D721Med (cell line): ENCODE measurements around the gene HNRNPCL1.

Experiments
- DNase-seq: peaks from one replicate; pipeline ENCODE4 v3.0.0; 2011; ENCODE audit warnings: low spot score; ENCODE audit not compliant: insufficient read length
- FAIRE-seq: peaks from 2 replicates; lab custom pipeline; 2011; peaks lifted over from hg19 to GRCh38; lab: Jason Lieb, UNC
- TF ChIP-seq, protein P1 (sequence below): IDR thresholded peaks from 2 replicates; pipeline ENCODE4 v1.5.1; 2012; ENCODE audit warnings: mild to moderate bottlenecking, control low read depth; ENCODE audit not compliant: insufficient read depth; ENCODE audit errors: missing control alignments

HNRNPCL1 gene

DNA sequence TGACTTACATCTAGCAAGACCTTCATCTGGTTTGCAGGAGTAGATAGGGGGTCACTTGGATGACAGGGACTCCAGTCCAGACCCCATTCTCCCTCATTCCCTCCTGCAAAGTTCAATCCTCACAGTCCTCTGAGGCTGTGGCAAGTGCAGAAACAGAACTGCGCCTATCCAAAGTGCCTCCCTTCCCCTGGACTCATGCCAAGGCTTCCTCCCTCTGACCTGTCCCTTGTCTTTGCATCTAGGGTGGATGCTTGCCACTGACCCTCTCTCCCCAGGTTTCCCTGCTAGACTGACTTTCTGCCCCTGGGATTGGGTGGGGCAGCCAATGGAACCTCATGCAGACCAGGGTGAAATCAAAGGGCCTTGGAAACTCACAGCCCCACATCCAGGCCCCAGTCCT, 38.6 kb downstream of the HNRNPCL1 start:
- DNase-seq (no peak), FAIRE-seq (no peak)
- TF ChIP-seq, protein P1, sequence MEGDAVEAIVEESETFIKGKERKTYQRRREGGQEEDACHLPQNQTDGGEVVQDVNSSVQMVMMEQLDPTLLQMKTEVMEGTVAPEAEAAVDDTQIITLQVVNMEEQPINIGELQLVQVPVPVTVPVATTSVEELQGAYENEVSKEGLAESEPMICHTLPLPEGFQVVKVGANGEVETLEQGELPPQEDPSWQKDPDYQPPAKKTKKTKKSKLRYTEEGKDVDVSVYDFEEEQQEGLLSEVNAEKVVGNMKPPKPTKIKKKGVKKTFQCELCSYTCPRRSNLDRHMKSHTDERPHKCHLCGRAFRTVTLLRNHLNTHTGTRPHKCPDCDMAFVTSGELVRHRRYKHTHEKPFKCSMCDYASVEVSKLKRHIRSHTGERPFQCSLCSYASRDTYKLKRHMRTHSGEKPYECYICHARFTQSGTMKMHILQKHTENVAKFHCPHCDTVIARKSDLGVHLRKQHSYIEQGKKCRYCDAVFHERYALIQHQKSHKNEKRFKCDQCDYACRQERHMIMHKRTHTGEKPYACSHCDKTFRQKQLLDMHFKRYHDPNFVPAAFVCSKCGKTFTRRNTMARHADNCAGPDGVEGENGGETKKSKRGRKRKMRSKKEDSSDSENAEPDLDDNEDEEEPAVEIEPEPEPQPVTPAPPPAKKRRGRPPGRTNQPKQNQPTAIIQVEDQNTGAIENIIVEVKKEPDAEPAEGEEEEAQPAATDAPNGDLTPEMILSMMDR = no peak

DNA sequence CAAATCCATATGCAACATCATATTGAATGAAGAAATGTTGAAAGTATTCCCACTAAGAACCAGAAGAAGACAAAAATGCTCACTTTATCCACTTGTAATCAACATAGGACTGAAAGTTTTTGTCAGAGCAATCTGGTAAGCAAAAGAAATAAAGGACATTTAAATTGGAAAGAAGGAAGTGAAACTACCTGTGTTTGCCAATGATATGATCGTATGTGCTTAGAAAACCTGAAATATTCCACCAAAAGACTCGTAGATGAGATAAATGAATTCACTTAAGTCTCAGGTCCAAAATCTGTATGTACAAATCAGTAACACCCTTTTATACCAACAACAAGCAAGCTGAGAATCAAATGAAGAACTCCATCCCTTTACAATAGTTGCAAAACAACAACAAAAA, 48.8 kb downstream of the HNRNPCL1 start:
- DNase-seq = no peak
- no peak for FAIRE-seq
- TF ChIP-seq, protein P1 = no peak

DNA sequence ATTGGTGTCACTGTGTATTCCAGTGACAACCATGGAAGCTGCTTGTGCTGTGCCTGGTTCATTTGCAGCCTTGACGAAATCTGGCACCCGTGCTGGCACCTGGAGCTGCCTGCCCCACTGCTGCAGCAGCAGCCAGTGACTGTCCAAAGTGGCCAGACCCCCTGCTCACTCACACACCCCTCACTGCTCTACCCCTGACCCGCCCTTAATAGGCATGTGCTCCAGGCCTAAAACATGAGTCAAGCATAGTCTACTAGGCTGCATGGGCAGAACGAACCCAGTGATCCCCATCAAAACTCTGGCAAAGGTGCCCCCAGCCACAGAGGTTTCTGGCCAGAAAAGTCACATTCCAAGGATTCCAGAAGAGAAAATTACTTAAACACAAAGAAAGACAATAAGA, 49.6 kb downstream of the HNRNPCL1 start:
- no peak for DNase-seq
- TF ChIP-seq, protein P1 = no peak

More for the DNA sequence above, 49.6 kb downstream of the HNRNPCL1 start:
- no peak for FAIRE-seq
